ENCODE results near the gene GARIN5B. TPM values are rescaled to one million over a fixed set of nuclear protein-coding genes. Genes with fewer than 3 reads are reported as not detected.
A peak's percentile ranks its signal among the peaks of the same experiment; 100 is the strongest.

Gene GARIN5B
- total RNA-seq, 3 donors from 2014 or later: not detected

DNA sequence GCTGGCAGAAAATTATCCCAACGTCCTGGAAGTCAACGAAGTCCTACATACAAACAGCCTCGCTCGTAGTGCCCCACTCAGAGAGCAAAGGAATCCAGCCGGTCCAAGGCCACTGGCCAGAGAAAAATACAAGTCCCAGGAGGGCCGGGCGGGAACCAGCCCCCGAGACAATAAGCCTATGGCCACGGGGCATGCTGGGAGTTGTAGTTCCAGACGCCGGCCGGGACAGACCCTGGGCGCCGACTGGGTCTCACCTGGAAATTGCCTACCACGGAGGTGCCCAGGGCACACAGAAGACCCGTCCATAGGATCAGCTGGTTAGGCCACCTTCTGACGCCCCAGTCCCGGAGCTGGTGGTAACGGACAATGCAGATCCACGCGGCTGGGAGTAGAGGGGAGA lies 43.3 kb downstream of the GARIN5B start:
- ATAC-seq (no peak), DNase-seq (peak in 1 of 3 donors; percentile 38)
- Histone ChIP-seq H3K4me3 (no peak overlapping the region), H3K4me1 (ENCODE audit: low read depth) (peaks cover 9% of the 10 kb centered on the region), H3K9me3 (no peaks in the 10 kb centered on the region), H3K36me3 (ENCODE audit: low read depth) (no peaks in the 10 kb centered on the region)
- TF ChIP-seq, protein P1, sequence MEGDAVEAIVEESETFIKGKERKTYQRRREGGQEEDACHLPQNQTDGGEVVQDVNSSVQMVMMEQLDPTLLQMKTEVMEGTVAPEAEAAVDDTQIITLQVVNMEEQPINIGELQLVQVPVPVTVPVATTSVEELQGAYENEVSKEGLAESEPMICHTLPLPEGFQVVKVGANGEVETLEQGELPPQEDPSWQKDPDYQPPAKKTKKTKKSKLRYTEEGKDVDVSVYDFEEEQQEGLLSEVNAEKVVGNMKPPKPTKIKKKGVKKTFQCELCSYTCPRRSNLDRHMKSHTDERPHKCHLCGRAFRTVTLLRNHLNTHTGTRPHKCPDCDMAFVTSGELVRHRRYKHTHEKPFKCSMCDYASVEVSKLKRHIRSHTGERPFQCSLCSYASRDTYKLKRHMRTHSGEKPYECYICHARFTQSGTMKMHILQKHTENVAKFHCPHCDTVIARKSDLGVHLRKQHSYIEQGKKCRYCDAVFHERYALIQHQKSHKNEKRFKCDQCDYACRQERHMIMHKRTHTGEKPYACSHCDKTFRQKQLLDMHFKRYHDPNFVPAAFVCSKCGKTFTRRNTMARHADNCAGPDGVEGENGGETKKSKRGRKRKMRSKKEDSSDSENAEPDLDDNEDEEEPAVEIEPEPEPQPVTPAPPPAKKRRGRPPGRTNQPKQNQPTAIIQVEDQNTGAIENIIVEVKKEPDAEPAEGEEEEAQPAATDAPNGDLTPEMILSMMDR (IDR thresholded peaks at IDR 0.05): no peak
- intact Hi-C loops (cut with DNase I, micrococcal nuclease): no loop called here

DNA sequence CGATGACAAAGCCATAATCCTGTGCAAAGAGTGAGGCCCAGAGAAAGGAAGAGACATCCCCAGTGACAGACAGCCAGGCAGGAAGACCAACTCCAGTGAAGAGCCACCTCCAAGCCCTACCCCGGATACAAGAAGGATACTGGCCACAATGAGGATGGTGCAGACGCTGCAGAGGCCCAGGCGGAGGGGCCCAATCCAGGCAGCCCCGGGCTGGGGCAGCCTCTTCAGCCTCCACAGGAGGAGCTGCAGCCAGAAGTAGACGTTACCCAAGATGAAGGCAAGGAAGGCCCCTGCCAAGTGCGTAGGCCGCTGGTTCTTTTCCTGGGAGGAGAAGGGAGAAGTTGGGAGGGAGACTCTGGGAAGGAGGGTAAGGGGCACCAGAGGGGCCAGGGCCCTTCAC lies 46.4 kb downstream of the GARIN5B start:
- intact Hi-C loops (cut with DNase I, micrococcal nuclease): no loop called here
- H3K36me3 ChIP-seq (ENCODE audit: low read depth): no peaks in the 10 kb centered on the region

DNA sequence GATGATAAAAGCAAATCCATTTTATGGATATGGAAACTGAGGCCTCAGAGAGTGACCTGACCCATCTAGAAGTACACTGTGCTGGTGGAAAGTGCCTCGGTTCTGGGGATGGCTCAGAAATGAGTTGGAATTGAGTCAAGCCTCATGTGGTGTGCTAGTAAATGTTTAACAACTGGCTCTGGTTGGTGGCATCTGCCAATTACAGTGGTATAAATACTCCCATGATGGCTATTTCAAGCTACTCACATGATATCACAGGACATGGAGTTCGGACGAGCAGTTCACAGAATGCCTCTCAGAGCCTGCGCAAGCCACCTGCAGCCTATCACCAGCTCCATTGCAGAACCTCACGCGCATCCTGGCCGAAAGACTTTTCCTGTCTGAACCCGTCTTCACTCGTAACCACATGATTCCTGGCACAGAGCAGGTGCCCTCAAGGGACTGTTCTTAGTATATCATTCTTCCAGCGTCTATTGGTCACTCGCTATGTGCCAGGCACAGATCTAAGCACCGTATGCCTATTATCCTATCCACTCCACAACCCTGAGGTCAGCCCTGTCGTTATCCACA lies 47.0 kb downstream of the GARIN5B start:
- Histone ChIP-seq H3K36me3 (ENCODE audit: low read depth) (no peaks in the 10 kb centered on the region), H3K4me3 (no peak overlapping the region), H3K9me3 (no peaks in the 10 kb centered on the region), H3K4me1 (ENCODE audit: low read depth) (no peaks in the 10 kb centered on the region)
- ATAC-seq (no peak), DNase-seq (no peak)
- TF ChIP-seq, protein P1 (IDR thresholded peaks at IDR 0.05): no peak
- intact Hi-C loops (cut with DNase I, micrococcal nuclease): no loop called here

More for the DNA sequence above, 46.4 kb downstream of the GARIN5B start:
- ATAC-seq (no peak), DNase-seq (no peak)
- Histone ChIP-seq H3K4me3 (no peak overlapping the region), H3K4me1 (ENCODE audit: low read depth) (no peaks in the 10 kb centered on the region), H3K9me3 (no peaks in the 10 kb centered on the region)
- TF ChIP-seq, protein P1 (IDR thresholded peaks at IDR 0.05): no peak

DNA sequence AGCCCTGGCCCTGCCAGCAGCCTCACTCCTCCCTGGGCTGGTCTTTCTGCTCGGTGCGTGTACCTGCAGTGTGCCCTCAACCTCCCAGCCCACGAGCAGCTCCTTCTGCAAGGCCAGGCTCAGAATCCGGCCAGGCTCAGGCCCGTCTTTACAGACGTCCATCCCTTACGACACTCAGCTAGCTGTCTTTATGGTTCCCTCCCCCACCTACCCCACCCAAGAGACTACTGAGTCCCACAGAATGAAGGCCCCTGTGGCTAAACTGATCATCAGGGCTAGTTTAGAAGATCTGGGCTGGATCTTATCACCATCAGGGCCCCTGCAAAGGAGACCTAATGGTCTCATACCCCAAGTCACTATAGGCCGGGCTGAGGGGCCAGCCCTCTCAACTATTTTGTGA lies 48.7 kb downstream of the GARIN5B start:
- no peaks in the 10 kb centered on the region for H3K9me3 ChIP-seq
- no peaks in the 10 kb centered on the region for H3K36me3 ChIP-seq (ENCODE audit: low read depth)
- intact Hi-C loops (cut with DNase I, micrococcal nuclease): no loop called here
- no peak overlapping the region for H3K4me3 ChIP-seq
- DNase-seq: no peak
- ATAC-seq: no peak
- no peaks in the 10 kb centered on the region for H3K4me1 ChIP-seq (ENCODE audit: low read depth)
- TF ChIP-seq, protein P1 (IDR thresholded peaks at IDR 0.05): no peak

DNA sequence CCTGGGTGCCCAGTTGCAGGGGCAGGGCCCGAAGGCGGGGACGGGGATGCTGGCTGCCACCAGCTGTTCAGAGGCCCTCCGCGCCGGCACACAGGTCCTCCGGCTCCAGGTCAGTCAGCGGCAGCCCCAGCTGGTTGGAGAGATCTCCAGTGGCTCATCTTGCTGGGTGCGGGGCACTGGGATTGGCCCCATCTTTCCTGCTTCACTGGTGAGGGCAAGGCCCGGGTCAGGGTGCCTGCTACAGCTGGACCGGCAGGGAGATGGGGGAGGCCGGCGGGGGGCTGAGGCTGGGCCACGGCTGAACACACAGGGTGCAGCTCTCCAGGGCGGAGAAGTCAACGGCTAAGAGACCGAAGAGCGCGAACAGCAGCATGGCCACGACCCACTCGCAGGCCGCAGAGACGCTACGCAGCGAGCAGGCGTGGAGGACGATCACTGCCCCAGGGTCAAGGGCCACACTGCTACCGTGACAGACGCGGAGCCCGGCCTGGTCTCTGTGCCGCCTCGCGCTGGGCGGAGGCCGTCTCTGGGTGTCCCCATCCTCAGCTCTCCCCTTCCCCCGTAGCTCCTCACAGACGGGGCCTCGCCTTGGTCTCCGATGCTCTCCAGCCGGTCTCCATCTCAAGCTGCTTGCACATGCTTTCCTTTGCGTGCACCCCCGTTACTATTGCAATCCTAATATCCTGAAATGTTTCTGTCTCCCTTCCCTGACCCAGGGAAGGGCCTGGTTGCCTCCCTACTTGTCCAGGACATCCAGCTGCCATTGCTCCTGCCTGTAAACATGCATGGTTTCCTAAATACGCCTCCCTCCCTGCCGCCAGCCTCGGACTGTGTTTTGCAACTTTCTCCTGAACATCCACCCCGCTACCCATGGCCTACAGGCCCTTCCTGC lies 50.2 kb downstream of the GARIN5B start:
- intact Hi-C loops (cut with DNase I, micrococcal nuclease): no loop called here
- ATAC-seq: no peak

More for the DNA sequence above, 50.2 kb downstream of the GARIN5B start:
- TF ChIP-seq, protein P1 (IDR thresholded peaks at IDR 0.05): no peak
- Histone ChIP-seq H3K9me3 (no peaks in the 10 kb centered on the region), H3K4me1 (ENCODE audit: low read depth) (no peaks in the 10 kb centered on the region), H3K36me3 (ENCODE audit: low read depth) (no peaks in the 10 kb centered on the region), H3K4me3 (no peak overlapping the region)
- DNase-seq: no peak

Measured in mucosa of descending colon (tissue), 3 donors.